SU-DHL-6 (cell line): ENCODE data around the gene FAM118A.

Experiments used
- CTCF ChIP-seq: fragments of 200-600 bp; sonication (generic); IDR thresholded peaks from one replicate; pipeline ENCODE4 v1.5.1; 2017; ENCODE audit warnings: antibody characterized with exemption, mild to moderate bottlenecking, low read length, moderate library complexity; ENCODE audit not compliant: insufficient read depth, poor library complexity, severe bottlenecking
- EZH2phosphoT487 ChIP-seq: fragments of 200-600 bp; sonication (generic), shearing (Covaris generic); conservative IDR thresholded peaks from 2 replicates; pipeline ENCODE4 v1.6.1; 2018; ENCODE audit warnings: mild to moderate bottlenecking, antibody characterized with exemption, low read length, moderate library complexity, mixed read lengths

GRCh38 chr22:45308391-45308956 lies 1.3 kb upstream of the FAM118A start:
- TF ChIP-seq CTCF (no peak), EZH2phosphoT487 (no peak)
